AG10803 (cell line): ENCODE results near the gene OBSCN.

Experiments
- DNase-seq: peaks from one replicate; pipeline ENCODE4 v3.0.0; 2010; ENCODE audit warnings: low read depth
- H3K4me3 ChIP-seq: 2 replicates; pipeline ENCODE4 v1.5.1; 2011; ENCODE audit warnings: mild to moderate bottlenecking, low read length, control low read depth
- CTCF ChIP-seq: conservative IDR thresholded peaks from 2 replicates; pipeline ENCODE4 v1.5.1; 2011; ENCODE audit warnings: mild to moderate bottlenecking, low read length, control low read depth, inconsistent platforms

The OBSCN gene

GRCh38 chr1:228259368-228259894 lies 51.6 kb downstream of the OBSCN start:
- H3K4me3 ChIP-seq = no peak overlapping the region
- TF ChIP-seq CTCF = no peak
- DNase-seq = no peak

GRCh38 chr1:228259951-228260350 lies 52.1 kb downstream of the OBSCN start:
- no peak for TF ChIP-seq CTCF
- no peak for DNase-seq
- H3K4me3 ChIP-seq = no peak overlapping the region

GRCh38 chr1:228261706-228262105 lies 53.9 kb downstream of the OBSCN start:
- DNase-seq = no peak
- H3K4me3 ChIP-seq = no peak overlapping the region
- TF ChIP-seq CTCF = no peak

- H3K4me3 ChIP-seq = no peak overlapping the region
- no peak for DNase-seq
- TF ChIP-seq CTCF = no peak
These were observed 54.6 kb downstream of the OBSCN start for GRCh38 chr1:228262475-228262874.

- DNase-seq = no peak
- no peak for TF ChIP-seq CTCF
- H3K4me3 ChIP-seq = no peak overlapping the region
These were observed 55.8 kb downstream of the OBSCN start for GRCh38 chr1:228263636-228264035.

- TF ChIP-seq CTCF = no peak
- no peak overlapping the region for H3K4me3 ChIP-seq
- no peak for DNase-seq
These were observed 56.4 kb downstream of the OBSCN start for GRCh38 chr1:228264090-228264829.

GRCh38 chr1:228265167-228265566 lies 57.3 kb downstream of the OBSCN start:
- peak; percentile 26 for DNase-seq
- no peak overlapping the region for H3K4me3 ChIP-seq
- TF ChIP-seq CTCF = peak; percentile 42
